ENCODE measurements around the gene CDK3.

DNA sequence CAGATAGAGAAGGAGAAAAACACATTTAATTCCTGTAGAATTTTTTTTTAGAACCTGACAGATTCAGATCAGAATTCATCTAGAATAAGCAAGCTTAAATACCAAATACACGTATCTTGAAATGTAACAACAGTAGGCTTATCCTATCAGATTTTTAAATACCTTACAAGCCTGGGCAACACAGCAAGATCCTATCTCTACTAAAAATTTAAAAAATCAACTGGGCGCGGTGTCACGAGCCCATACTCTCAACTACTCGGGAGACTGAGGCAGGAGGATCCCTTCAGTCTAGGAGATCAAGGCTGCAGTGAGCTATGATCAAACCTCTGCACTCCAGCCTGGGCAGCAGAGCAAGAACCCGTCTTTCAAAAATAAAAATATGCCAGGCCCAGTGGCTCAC lies 35.2 kb upstream of the CDK3 start:
- TF ChIP-seq, protein P1, sequence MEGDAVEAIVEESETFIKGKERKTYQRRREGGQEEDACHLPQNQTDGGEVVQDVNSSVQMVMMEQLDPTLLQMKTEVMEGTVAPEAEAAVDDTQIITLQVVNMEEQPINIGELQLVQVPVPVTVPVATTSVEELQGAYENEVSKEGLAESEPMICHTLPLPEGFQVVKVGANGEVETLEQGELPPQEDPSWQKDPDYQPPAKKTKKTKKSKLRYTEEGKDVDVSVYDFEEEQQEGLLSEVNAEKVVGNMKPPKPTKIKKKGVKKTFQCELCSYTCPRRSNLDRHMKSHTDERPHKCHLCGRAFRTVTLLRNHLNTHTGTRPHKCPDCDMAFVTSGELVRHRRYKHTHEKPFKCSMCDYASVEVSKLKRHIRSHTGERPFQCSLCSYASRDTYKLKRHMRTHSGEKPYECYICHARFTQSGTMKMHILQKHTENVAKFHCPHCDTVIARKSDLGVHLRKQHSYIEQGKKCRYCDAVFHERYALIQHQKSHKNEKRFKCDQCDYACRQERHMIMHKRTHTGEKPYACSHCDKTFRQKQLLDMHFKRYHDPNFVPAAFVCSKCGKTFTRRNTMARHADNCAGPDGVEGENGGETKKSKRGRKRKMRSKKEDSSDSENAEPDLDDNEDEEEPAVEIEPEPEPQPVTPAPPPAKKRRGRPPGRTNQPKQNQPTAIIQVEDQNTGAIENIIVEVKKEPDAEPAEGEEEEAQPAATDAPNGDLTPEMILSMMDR (IDR thresholded peaks at IDR 0.05) = no peak
- TF ChIP-seq POLR2A (IDR thresholded peaks at IDR 0.05) = no peak
- no peak for TF ChIP-seq POLR2AphosphoS5 (IDR thresholded peaks at IDR 0.05)
- no peak for TF ChIP-seq EP300 (IDR thresholded peaks at IDR 0.05)
